ENCODE measurements around the gene PLCB1.

Gene PLCB1

DNA sequence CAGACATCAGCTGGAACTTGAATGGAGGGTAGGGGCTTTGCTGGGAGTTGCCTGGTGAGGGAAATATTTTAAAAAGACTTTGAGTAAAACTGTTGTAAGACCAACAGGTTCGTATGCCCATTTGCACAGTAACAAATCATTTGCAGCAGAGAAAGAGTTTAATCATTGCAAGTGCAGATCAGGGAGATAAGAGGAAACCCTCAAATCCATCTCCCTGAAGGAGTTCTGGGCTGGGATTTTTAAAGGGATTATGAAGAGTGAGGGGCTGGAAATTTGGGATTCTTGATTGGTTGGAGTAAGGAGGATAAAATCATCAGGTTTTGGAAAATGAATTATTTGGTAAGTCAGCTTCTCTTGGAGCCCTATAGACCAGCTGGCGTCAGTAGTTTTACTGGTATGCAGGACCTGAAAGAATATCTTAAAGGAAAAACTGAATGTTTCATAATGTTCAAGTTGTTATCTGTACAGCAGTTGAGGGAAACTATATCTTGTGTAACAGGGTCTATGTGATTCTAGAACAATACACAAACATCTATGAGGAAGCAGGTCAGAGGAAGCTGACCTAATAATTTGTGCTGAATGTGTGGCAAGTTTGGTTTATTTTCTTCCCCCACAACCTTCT is 295.5 kb downstream of the PLCB1 start:
- H3K27ac ChIP-seq (ENCODE audit: low read depth, low read length, poor library complexity, severe bottlenecking), result peak overlapping the region; percentile 88
- no peak overlapping the region for H3K4me3 ChIP-seq (ENCODE audit: low read depth, low read length, poor library complexity, severe bottlenecking)
- H3F3A ChIP-seq (ENCODE audit: insufficient read depth, low read length), result no peaks in the 10 kb centered on the region
- peak overlapping the region; percentile 52 for H3K9ac ChIP-seq (ENCODE audit: low read length)
- no peak overlapping the region for H2AFZ ChIP-seq (ENCODE audit: low read length)
- H3K79me2 ChIP-seq (ENCODE audit: insufficient read depth, low read length), result no peaks in the 10 kb centered on the region
- no peaks in the 10 kb centered on the region for H3K36me3 ChIP-seq (ENCODE audit: insufficient read depth, low read length)
- peaks cover 60% of the 10 kb centered on the region for H3K4me1 ChIP-seq (ENCODE audit: insufficient read depth, low read length, severe bottlenecking)
- no peaks in the 10 kb centered on the region for H3K9me2 ChIP-seq (ENCODE audit: low read depth, low read length)
- TF ChIP-seq, protein P1, sequence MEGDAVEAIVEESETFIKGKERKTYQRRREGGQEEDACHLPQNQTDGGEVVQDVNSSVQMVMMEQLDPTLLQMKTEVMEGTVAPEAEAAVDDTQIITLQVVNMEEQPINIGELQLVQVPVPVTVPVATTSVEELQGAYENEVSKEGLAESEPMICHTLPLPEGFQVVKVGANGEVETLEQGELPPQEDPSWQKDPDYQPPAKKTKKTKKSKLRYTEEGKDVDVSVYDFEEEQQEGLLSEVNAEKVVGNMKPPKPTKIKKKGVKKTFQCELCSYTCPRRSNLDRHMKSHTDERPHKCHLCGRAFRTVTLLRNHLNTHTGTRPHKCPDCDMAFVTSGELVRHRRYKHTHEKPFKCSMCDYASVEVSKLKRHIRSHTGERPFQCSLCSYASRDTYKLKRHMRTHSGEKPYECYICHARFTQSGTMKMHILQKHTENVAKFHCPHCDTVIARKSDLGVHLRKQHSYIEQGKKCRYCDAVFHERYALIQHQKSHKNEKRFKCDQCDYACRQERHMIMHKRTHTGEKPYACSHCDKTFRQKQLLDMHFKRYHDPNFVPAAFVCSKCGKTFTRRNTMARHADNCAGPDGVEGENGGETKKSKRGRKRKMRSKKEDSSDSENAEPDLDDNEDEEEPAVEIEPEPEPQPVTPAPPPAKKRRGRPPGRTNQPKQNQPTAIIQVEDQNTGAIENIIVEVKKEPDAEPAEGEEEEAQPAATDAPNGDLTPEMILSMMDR (IDR thresholded peaks at IDR 0.05; ENCODE audit: low read length), result no peak
- TF ChIP-seq EZH2 (IDR thresholded peaks at IDR 0.05; ENCODE audit: borderline replicate concordance, low read length), result no peak
- H3K4me2 ChIP-seq (ENCODE audit: low read length), result no peak overlapping the region
- no peaks in the 10 kb centered on the region for H3K27me3 ChIP-seq (ENCODE audit: insufficient read depth, low read length)
- H3K9me3 ChIP-seq (ENCODE audit: low read length), result no peaks in the 10 kb centered on the region
- H4K20me1 ChIP-seq (ENCODE audit: insufficient read depth, low read length), result no peaks in the 10 kb centered on the region

DNA sequence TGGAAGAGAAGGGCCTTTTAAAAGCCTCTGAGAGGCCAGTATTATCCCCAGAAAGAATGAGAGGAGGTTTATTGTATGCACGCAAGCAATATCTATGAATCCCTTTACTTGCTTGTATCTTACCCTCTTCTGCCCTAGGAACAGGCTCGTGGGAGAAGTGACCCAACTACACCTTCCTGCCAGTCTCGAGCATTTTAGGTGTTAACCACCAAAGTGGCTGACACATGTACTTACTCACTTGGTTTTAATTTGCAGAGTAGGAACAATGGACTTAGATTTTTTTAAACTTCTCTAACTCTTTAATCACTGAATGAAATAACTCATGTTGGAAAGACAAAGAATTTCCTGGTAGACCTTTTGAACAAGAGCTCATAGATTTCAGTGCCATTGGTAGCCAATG is 296.9 kb downstream of the PLCB1 start:
- H4K20me1 ChIP-seq (ENCODE audit: insufficient read depth, low read length), result no peaks in the 10 kb centered on the region
- no peaks in the 10 kb centered on the region for H3K79me2 ChIP-seq (ENCODE audit: insufficient read depth, low read length)
- H3K27me3 ChIP-seq (ENCODE audit: insufficient read depth, low read length), result no peaks in the 10 kb centered on the region
- no peaks in the 10 kb centered on the region for H3K9me3 ChIP-seq (ENCODE audit: low read length)
- no peak overlapping the region for H3K4me2 ChIP-seq (ENCODE audit: low read length)
- TF ChIP-seq EZH2 (IDR thresholded peaks at IDR 0.05; ENCODE audit: borderline replicate concordance, low read length), result no peak
- TF ChIP-seq, protein P1 (IDR thresholded peaks at IDR 0.05; ENCODE audit: low read length), result no peak
- H2AFZ ChIP-seq (ENCODE audit: low read length), result no peak overlapping the region
- no peak overlapping the region for H3K4me3 ChIP-seq (ENCODE audit: low read depth, low read length, poor library complexity, severe bottlenecking)
- H3K9ac ChIP-seq (ENCODE audit: low read length), result no peak overlapping the region
- peaks cover 51% of the 10 kb centered on the region for H3K4me1 ChIP-seq (ENCODE audit: insufficient read depth, low read length, severe bottlenecking)
- H3K9me2 ChIP-seq (ENCODE audit: low read depth, low read length), result no peaks in the 10 kb centered on the region
- H3K27ac ChIP-seq (ENCODE audit: low read depth, low read length, poor library complexity, severe bottlenecking), result no peak overlapping the region
- no peaks in the 10 kb centered on the region for H3K36me3 ChIP-seq (ENCODE audit: insufficient read depth, low read length)
- no peaks in the 10 kb centered on the region for H3F3A ChIP-seq (ENCODE audit: insufficient read depth, low read length)

DNA sequence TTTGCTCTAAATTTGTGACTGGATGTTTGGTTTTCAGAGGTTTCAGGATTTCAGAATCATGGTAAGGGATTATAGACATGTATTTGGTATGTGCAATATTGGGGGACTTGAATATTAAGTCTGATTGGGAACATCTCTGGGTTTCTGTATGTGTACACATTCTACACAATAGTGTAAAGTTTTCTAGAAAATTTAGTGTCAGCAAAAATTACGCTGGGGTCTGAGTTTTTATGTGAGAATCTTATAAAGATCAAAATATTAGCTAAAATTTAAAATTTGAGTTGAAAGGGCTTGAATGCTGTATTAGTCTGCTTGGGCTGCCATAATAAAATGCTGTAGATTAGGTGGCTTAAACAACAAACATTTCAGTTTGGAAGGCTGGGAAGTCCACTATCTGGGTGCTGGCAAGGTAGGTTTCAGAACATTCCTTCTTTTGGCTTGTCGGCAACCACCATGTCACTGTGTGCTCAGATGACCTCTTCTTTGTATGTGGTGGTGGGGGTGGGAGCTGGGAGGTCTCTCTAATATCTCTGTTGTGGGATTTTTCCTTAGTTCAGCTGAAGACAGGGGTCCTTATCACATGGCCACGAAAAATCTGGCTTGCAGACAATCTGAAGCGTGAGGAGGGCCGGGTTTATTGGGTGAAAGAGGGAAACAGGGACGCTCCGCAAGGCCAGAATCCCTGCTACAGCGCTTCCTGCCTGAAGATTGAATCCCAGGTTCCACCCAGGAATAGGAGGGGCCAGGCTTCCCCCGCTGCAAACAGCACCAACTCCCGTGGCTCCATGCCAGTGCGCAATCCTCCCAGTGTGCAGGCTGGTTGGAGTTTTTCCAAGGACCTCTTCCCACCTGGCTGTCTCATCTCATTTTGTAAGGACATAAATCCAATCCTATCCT is 299.7 kb downstream of the PLCB1 start:
- H3K36me3 ChIP-seq (ENCODE audit: insufficient read depth, low read length), result no peaks in the 10 kb centered on the region
- TF ChIP-seq EZH2 (IDR thresholded peaks at IDR 0.05; ENCODE audit: borderline replicate concordance, low read length), result no peak
- TF ChIP-seq, protein P1 (IDR thresholded peaks at IDR 0.05; ENCODE audit: low read length), result no peak
- H3K4me3 ChIP-seq (ENCODE audit: low read depth, low read length, poor library complexity, severe bottlenecking), result no peak overlapping the region
- H3F3A ChIP-seq (ENCODE audit: insufficient read depth, low read length), result no peaks in the 10 kb centered on the region
- H3K9me3 ChIP-seq (ENCODE audit: low read length), result no peaks in the 10 kb centered on the region
- no peaks in the 10 kb centered on the region for H4K20me1 ChIP-seq (ENCODE audit: insufficient read depth, low read length)
- no peaks in the 10 kb centered on the region for H3K9me2 ChIP-seq (ENCODE audit: low read depth, low read length)
- no peak overlapping the region for H3K9ac ChIP-seq (ENCODE audit: low read length)
- no peak overlapping the region for H3K27ac ChIP-seq (ENCODE audit: low read depth, low read length, poor library complexity, severe bottlenecking)
- no peak overlapping the region for H2AFZ ChIP-seq (ENCODE audit: low read length)
- H3K27me3 ChIP-seq (ENCODE audit: insufficient read depth, low read length), result no peaks in the 10 kb centered on the region
- H3K79me2 ChIP-seq (ENCODE audit: insufficient read depth, low read length), result no peaks in the 10 kb centered on the region
- H3K4me2 ChIP-seq (ENCODE audit: low read length), result no peak overlapping the region
- peaks cover 23% of the 10 kb centered on the region for H3K4me1 ChIP-seq (ENCODE audit: insufficient read depth, low read length, severe bottlenecking)
